ENCODE measurements around the gene ITIH5. TPM values are rescaled to one million over a fixed set of nuclear protein-coding genes. Genes with fewer than 3 reads are reported as not detected.
A peak's percentile ranks its signal among the peaks of the same experiment; 100 is the strongest.

The ITIH5 gene
- polyA plus RNA-seq, 1 donor from 2014 or later: 0.28 TPM

- no peaks in the 10 kb centered on the region for H3F3A ChIP-seq (ENCODE audit: insufficient read depth, low read length, poor library complexity, severe bottlenecking)
- H3K27me3 ChIP-seq (ENCODE audit: insufficient read depth, low read depth, low read length): no peaks in the 10 kb centered on the region
- no peaks in the 10 kb centered on the region for H3K9me2 ChIP-seq (ENCODE audit: insufficient read depth, low read length)
- H3K9ac ChIP-seq (ENCODE audit: low read length): no peak overlapping the region
- TF ChIP-seq RAD21 (conservative IDR thresholded peaks at IDR 0.05) (no peak), TAF1 (IDR thresholded peaks at IDR 0.05; ENCODE audit: low read depth) (no peak), EZH2 (IDR thresholded peaks at IDR 0.05; ENCODE audit: borderline replicate concordance, insufficient read depth, low read length, poor library complexity, severe bottlenecking) (no peak), REST (IDR thresholded peaks at IDR 0.05; ENCODE audit: borderline replicate concordance) (peak; percentile 43), MXI1 (conservative IDR thresholded peaks at IDR 0.05; ENCODE audit: poor library complexity, severe bottlenecking) (no peak)
- H3K4me3 ChIP-seq (ENCODE audit: low read length): no peak overlapping the region
- no peaks in the 10 kb centered on the region for H3K36me3 ChIP-seq (ENCODE audit: insufficient read depth, low read length)
- no peaks in the 10 kb centered on the region for H3K9me3 ChIP-seq (ENCODE audit: low read length)
- no peaks in the 10 kb centered on the region for H4K20me1 ChIP-seq (ENCODE audit: insufficient read depth)
- no peak overlapping the region for H3K27ac ChIP-seq (ENCODE audit: low read length)
- no peak overlapping the region for H2AFZ ChIP-seq (ENCODE audit: low read depth, low read length)
- H3K4me2 ChIP-seq (ENCODE audit: low read length): no peak overlapping the region
- H3K79me2 ChIP-seq (replicated peaks; ENCODE audit: insufficient read depth, low read length): no peaks in the 10 kb centered on the region
These were observed 151.3 kb downstream of the ITIH5 start for GRCh38 chr10:7515439-7515838.

- no peak for TF ChIP-seq POLR2AphosphoS5 (IDR thresholded peaks at IDR 0.05)
- no peak for TF ChIP-seq CTCF (IDR thresholded peaks at IDR 0.05; ENCODE audit: poor library complexity, severe bottlenecking)
- no peak for TF ChIP-seq EZH2 (IDR thresholded peaks at IDR 0.05; ENCODE audit: borderline replicate concordance, insufficient read depth, low read length, poor library complexity, severe bottlenecking)
- TF ChIP-seq RAD21 (conservative IDR thresholded peaks at IDR 0.05): no peak
- TF ChIP-seq SMC3 (conservative IDR thresholded peaks at IDR 0.05; ENCODE audit: poor library complexity): no peak
These were observed 152.8 kb downstream of the ITIH5 start for GRCh38 chr10:7513936-7514335.

GRCh38 chr10:7513455-7513854, 153.3 kb downstream of the ITIH5 start:
- TF ChIP-seq REST (IDR thresholded peaks at IDR 0.05; ENCODE audit: borderline replicate concordance) (no peak), MXI1 (conservative IDR thresholded peaks at IDR 0.05; ENCODE audit: poor library complexity, severe bottlenecking) (no peak), EP300 (conservative IDR thresholded peaks at IDR 0.05; ENCODE audit: poor library complexity, severe bottlenecking) (no peak), CTCF (IDR thresholded peaks at IDR 0.05; ENCODE audit: poor library complexity, severe bottlenecking) (no peak), RAD21 (conservative IDR thresholded peaks at IDR 0.05) (no peak), EZH2 (IDR thresholded peaks at IDR 0.05; ENCODE audit: borderline replicate concordance, insufficient read depth, low read length, poor library complexity, severe bottlenecking) (no peak), POLR2AphosphoS5 (IDR thresholded peaks at IDR 0.05) (no peak), SMC3 (conservative IDR thresholded peaks at IDR 0.05; ENCODE audit: poor library complexity) (no peak), TAF1 (IDR thresholded peaks at IDR 0.05; ENCODE audit: low read depth) (no peak)
- no peaks in the 10 kb centered on the region for H3K9me3 ChIP-seq (ENCODE audit: low read length)
- no peaks in the 10 kb centered on the region for H3K79me2 ChIP-seq (replicated peaks; ENCODE audit: insufficient read depth, low read length)
- H2AFZ ChIP-seq (ENCODE audit: low read depth, low read length): no peak overlapping the region
- H3K27me3 ChIP-seq (ENCODE audit: insufficient read depth, low read depth, low read length): no peaks in the 10 kb centered on the region
- H3F3A ChIP-seq (ENCODE audit: insufficient read depth, low read length, poor library complexity, severe bottlenecking): no peaks in the 10 kb centered on the region
- no peaks in the 10 kb centered on the region for H3K36me3 ChIP-seq (ENCODE audit: insufficient read depth, low read length)
- H3K9ac ChIP-seq (ENCODE audit: low read length): no peak overlapping the region
- no peak overlapping the region for H3K4me3 ChIP-seq (ENCODE audit: low read length)
- no peaks in the 10 kb centered on the region for H3K9me2 ChIP-seq (ENCODE audit: insufficient read depth, low read length)
- no peaks in the 10 kb centered on the region for H4K20me1 ChIP-seq (ENCODE audit: insufficient read depth)
- H3K27ac ChIP-seq (ENCODE audit: low read length): no peak overlapping the region
- no peak overlapping the region for H3K4me2 ChIP-seq (ENCODE audit: low read length)

More at GRCh38 chr10:7513936-7514335, 152.8 kb downstream of the ITIH5 start:
- Histone ChIP-seq H3K9me2 (ENCODE audit: insufficient read depth, low read length) (no peaks in the 10 kb centered on the region), H3K27me3 (ENCODE audit: insufficient read depth, low read depth, low read length) (no peaks in the 10 kb centered on the region), H2AFZ (ENCODE audit: low read depth, low read length) (no peak overlapping the region), H3K36me3 (ENCODE audit: insufficient read depth, low read length) (no peaks in the 10 kb centered on the region), H3K79me2 (replicated peaks; ENCODE audit: insufficient read depth, low read length) (no peaks in the 10 kb centered on the region), H3K4me2 (ENCODE audit: low read length) (no peak overlapping the region), H3K9ac (ENCODE audit: low read length) (no peak overlapping the region), H3K27ac (ENCODE audit: low read length) (no peak overlapping the region), H3K4me3 (ENCODE audit: low read length) (no peak overlapping the region), H3K9me3 (ENCODE audit: low read length) (no peaks in the 10 kb centered on the region), H4K20me1 (ENCODE audit: insufficient read depth) (no peaks in the 10 kb centered on the region), H3F3A (ENCODE audit: insufficient read depth, low read length, poor library complexity, severe bottlenecking) (no peaks in the 10 kb centered on the region)
